ENCODE results near the gene CYB5R2.
A peak's percentile ranks its signal among the peaks of the same experiment; 100 is the strongest.
"Not testable (repeated sequence)": the region's sequence is repeated elsewhere in the genome, so short reads cannot be mapped to it uniquely, and the experiment has no call there.

The CYB5R2 gene

DNA sequence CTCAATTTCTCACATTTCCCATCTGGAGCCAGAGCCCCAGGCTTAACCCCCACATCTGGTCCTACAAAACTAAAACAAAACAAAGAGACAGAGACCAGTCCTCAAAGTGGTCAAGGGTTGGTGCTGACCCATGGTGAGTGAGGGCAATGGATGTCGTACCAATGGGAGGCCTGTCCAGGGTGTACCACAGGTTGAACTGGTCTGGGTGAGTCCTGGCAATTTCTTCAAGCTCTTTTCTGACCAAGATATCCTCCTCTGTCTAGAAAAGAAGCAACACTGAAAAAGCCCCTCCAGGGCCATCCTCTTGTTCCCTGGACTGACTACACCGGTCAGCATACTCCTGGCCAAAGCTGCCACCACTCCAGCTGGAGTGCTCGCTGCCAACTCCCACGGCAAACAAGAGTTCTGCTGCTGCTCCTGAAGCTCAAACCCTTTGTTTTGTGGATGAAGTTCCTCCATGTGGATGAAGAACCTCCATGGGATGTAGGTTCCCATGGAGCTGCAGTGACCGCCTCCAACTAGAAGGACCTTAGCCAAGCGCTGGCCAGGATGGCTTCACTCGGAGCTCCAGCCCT lies 6.9 kb downstream of the CYB5R2 start:
- in situ Hi-C loops (cut with HindIII; ENCODE audit: low sequenced_read_pairs), result no loop called here
- TF ChIP-seq CTCF (IDR thresholded peaks at IDR 0.05; ENCODE audit: low read depth, low read length), result no peak
- no peak overlapping the region for H3K4me3 ChIP-seq (ENCODE audit: low read depth, low read length)
- DNase-seq (ENCODE audit: low read depth, low spot score), result no peak

GRCh38 chr11:7665473-7666291 lies 7.6 kb downstream of the CYB5R2 start:
- in situ Hi-C loops (cut with HindIII; ENCODE audit: low sequenced_read_pairs), result no loop called here

GRCh38 chr11:7664867-7665266 lies 8.4 kb downstream of the CYB5R2 start:
- no peak for TF ChIP-seq CTCF (IDR thresholded peaks at IDR 0.05; ENCODE audit: low read depth, low read length)
- no peak for DNase-seq (ENCODE audit: low read depth, low spot score)
- no peak overlapping the region for H3K4me3 ChIP-seq (ENCODE audit: low read depth, low read length)
- in situ Hi-C loops (cut with HindIII; ENCODE audit: low sequenced_read_pairs), result no loop called here

More at GRCh38 chr11:7665473-7666291, 7.6 kb downstream of the CYB5R2 start:
- peak; percentile 43 for DNase-seq (ENCODE audit: low read depth, low spot score)
- no peak overlapping the region for H3K4me3 ChIP-seq (ENCODE audit: low read depth, low read length)
- peak; percentile 75 for TF ChIP-seq CTCF (IDR thresholded peaks at IDR 0.05; ENCODE audit: low read depth, low read length)

- H3K4me3 ChIP-seq (ENCODE audit: low read depth, low read length); in situ Hi-C loops (cut with HindIII; ENCODE audit: low sequenced_read_pairs): not testable (repeated sequence)
Measured at GRCh38 chr11:7663531-7663930, 9.8 kb downstream of the CYB5R2 start.

DNA sequence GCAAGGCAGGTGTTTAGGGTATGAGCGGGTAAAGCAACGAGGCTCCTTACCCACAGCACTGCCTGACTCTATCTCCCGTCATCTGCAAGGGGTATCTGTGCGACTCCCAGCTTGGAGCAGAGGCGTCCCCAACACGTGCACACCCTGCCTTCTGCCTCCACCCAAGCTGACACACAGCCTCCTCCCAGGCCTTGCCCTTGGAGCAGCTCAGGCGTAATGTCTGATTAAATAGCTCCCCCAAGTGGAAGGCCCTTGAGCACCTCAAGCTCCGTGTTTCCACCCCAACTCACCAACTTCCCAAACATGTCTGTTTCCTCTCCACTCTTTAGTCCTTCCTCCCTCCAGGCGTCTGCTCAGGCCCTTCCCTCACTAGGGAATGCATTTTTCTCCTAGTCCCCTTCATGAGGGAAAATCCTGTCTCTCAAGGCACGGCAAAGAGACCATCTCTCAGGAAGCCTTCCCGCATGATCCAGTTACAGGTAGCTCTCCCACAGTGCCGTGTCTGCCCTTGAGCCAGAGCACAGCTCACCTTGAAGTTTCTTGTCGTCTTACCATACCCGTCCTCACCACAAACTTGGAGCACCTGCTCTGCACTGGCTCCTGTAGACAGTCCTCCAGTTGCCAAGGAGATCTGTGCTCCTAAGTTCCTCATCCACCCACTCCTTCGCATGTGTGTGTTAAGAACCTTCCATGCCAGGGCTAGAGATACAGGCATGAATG lies 15.8 kb downstream of the CYB5R2 start:
- peak; percentile 42 for TF ChIP-seq CTCF (IDR thresholded peaks at IDR 0.05; ENCODE audit: low read depth, low read length)
- in situ Hi-C loops (cut with HindIII; ENCODE audit: low sequenced_read_pairs), result no loop called here
- peak; percentile 25 for DNase-seq (ENCODE audit: low read depth, low spot score)

More at GRCh38 chr11:7663531-7663930, 9.8 kb downstream of the CYB5R2 start:
- DNase-seq (ENCODE audit: low read depth, low spot score), result not testable (repeated sequence)

GRCh38 chr11:7656704-7657103 lies 16.6 kb downstream of the CYB5R2 start:
- no peak for TF ChIP-seq CTCF (IDR thresholded peaks at IDR 0.05; ENCODE audit: low read depth, low read length)
- in situ Hi-C loops (cut with HindIII; ENCODE audit: low sequenced_read_pairs), result no loop called here

More for the DNA sequence above, 15.8 kb downstream of the CYB5R2 start:
- no peak overlapping the region for H3K4me3 ChIP-seq (ENCODE audit: low read depth, low read length)

More at GRCh38 chr11:7656704-7657103, 16.6 kb downstream of the CYB5R2 start:
- H3K4me3 ChIP-seq (ENCODE audit: low read depth, low read length), result no peak overlapping the region
- DNase-seq (ENCODE audit: low read depth, low spot score), result no peak
